ENCODE results near the gene TIMELESS. TPM values are rescaled to one million over a fixed set of nuclear protein-coding genes. Genes with fewer than 3 reads are reported as not detected.
"Not testable (repeated sequence)": the region's sequence is repeated elsewhere in the genome, so short reads cannot be mapped to it uniquely, and the experiment has no call there.

TIMELESS gene
- total RNA-seq, 3 donors from 2014 or later: 4.5 to 7.2 (median 6.7) TPM

- Histone ChIP-seq H3K27me3 (no peaks in the 10 kb centered on the region), H3K9me3 (no peaks in the 10 kb centered on the region), H3K4me1 (no peaks in the 10 kb centered on the region), H3K27ac (no peak overlapping the region), H3K36me3 (no peaks in the 10 kb centered on the region), H3K4me3 (no peak overlapping the region)
- TF ChIP-seq, protein P1, sequence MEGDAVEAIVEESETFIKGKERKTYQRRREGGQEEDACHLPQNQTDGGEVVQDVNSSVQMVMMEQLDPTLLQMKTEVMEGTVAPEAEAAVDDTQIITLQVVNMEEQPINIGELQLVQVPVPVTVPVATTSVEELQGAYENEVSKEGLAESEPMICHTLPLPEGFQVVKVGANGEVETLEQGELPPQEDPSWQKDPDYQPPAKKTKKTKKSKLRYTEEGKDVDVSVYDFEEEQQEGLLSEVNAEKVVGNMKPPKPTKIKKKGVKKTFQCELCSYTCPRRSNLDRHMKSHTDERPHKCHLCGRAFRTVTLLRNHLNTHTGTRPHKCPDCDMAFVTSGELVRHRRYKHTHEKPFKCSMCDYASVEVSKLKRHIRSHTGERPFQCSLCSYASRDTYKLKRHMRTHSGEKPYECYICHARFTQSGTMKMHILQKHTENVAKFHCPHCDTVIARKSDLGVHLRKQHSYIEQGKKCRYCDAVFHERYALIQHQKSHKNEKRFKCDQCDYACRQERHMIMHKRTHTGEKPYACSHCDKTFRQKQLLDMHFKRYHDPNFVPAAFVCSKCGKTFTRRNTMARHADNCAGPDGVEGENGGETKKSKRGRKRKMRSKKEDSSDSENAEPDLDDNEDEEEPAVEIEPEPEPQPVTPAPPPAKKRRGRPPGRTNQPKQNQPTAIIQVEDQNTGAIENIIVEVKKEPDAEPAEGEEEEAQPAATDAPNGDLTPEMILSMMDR (IDR thresholded peaks at IDR 0.05): no peak
- TF ChIP-seq POLR2A (IDR thresholded peaks at IDR 0.05) (no peak), POLR2AphosphoS5 (IDR thresholded peaks at IDR 0.05) (no peak)
- no peak for DNase-seq (ENCODE audit: low spot score in 2 of 2)
- intact Hi-C loops (cut with DNase I; ENCODE audit: low total_unique reads): no loop called here
These were observed 37.2 kb downstream of the TIMELESS start for GRCh38 chr12:56411781-56412639.

GRCh38 chr12:56410768-56411167 lies 38.5 kb downstream of the TIMELESS start:
- Histone ChIP-seq H3K27me3 (no peaks in the 10 kb centered on the region), H3K27ac (no peak overlapping the region), H3K9me3 (no peaks in the 10 kb centered on the region), H3K4me1 (no peaks in the 10 kb centered on the region), H3K4me3 (no peak overlapping the region), H3K36me3 (no peaks in the 10 kb centered on the region)
- no peak for TF ChIP-seq POLR2AphosphoS5 (IDR thresholded peaks at IDR 0.05)
- TF ChIP-seq, protein P1 (IDR thresholded peaks at IDR 0.05): no peak
- no peak for TF ChIP-seq POLR2A (IDR thresholded peaks at IDR 0.05)
- DNase-seq (ENCODE audit: low spot score in 2 of 2): no peak
- intact Hi-C loops (cut with DNase I; ENCODE audit: low total_unique reads): no loop called here

DNA sequence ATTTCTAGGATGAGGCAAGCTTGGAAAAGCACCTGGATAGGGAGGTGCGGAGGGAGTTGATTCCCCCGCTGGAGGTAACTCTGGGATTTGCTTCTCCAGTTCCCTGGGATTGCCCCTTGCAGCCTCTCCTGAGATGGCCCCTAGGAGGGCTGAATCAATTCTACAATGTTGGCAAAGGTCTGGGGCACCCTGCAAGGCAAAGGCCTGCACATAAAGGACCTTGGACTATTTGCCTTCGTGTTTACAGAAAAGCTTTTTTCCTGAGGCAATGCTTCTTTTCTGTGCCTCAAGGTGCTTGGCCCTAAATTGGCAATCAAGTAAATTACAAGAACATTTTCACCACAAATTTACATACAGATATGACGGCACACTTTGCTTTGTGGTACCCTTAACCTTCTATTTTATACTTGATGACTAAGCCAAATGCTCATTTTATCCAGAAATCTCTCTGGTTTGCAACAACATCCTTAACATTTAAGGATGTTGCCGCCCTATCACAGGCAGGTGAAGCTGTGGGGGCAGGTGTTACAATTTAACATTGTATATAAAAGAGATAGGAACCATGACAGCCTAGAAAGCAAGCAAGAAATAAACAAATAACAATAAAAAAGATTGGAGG lies 40.3 kb downstream of the TIMELESS start:
- intact Hi-C loops (cut with DNase I; ENCODE audit: low total_unique reads): no loop called here
- H3K27ac ChIP-seq: no peak overlapping the region

DNA sequence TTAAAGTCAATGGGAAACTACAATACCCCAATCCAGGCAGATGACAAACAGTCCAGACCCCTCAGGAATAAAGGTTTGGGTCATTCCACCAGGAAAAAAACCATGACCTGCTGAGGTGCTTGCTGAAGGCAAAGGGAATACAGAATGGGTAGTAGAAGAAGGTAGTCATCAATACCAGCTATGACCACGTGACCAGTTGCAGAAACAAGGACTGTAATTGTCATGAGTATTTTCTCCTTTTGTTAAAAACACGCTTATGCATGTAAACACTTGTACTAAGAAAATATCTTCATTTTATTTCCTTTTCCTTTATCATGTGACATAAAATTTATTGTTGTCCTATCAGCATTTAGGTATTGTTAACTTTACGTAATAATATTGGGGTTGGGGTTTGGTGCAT lies 45.0 kb downstream of the TIMELESS start:
- H3K4me1 ChIP-seq; DNase-seq (ENCODE audit: low spot score in 2 of 2); H3K36me3 ChIP-seq; H3K4me3 ChIP-seq; H3K9me3 ChIP-seq; intact Hi-C loops (cut with DNase I; ENCODE audit: low total_unique reads); H3K27ac ChIP-seq; H3K27me3 ChIP-seq: not testable (repeated sequence)

More for the DNA sequence above, 40.3 kb downstream of the TIMELESS start:
- no peaks in the 10 kb centered on the region for H3K9me3 ChIP-seq
- no peaks in the 10 kb centered on the region for H3K36me3 ChIP-seq
- no peak for DNase-seq (ENCODE audit: low spot score in 2 of 2)
- H3K27me3 ChIP-seq: no peaks in the 10 kb centered on the region
- no peak overlapping the region for H3K4me3 ChIP-seq
- TF ChIP-seq, protein P1 (IDR thresholded peaks at IDR 0.05): no peak
- TF ChIP-seq POLR2AphosphoS5 (IDR thresholded peaks at IDR 0.05) (no peak), POLR2A (IDR thresholded peaks at IDR 0.05) (no peak)
- H3K4me1 ChIP-seq: no peaks in the 10 kb centered on the region

DNA sequence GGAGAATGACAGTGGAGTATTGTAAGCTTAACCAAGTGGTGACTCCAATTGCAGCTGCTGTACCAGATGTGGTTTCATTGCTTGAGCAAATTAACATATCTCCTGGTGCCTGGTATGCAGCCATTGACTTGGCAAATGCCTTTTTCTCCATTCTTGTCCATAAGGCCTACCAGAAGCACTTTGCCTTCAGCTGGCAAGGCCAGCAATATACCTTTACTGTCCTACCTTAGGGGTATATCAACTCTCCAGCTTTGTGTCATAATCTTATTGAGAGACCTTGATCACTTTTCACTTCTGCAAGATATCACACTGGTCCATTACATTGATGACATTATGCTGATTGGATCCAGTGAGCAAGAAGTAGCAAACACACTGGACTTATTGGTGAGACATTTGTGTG lies 47.6 kb downstream of the TIMELESS start:
- H3K4me3 ChIP-seq; H3K27ac ChIP-seq; H3K36me3 ChIP-seq; intact Hi-C loops (cut with DNase I; ENCODE audit: low total_unique reads); H3K4me1 ChIP-seq; H3K27me3 ChIP-seq; DNase-seq (ENCODE audit: low spot score in 2 of 2): not testable (repeated sequence)
- H3K9me3 ChIP-seq: peaks cover 8 to 15% of the 10 kb centered on the region in 2 donors

DNA sequence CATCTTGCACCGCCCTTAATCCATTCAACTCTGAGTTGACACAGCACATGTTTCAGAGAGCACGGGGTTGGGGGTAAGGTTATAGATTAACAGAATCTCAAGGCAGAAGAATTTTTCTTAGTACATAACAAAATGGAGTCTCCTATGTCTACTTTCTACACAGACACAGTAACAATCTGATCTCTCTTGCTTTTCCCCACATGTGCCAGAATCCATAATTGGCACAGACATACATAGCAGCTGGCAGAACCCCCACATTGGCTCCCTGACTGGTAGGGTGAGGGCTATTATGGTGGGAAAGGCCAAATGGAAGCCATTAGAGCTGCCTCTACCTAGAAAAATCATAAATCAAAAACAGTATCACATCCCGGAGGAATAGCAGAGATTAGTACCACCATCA lies 48.1 kb downstream of the TIMELESS start:
- H3K27me3 ChIP-seq; H3K27ac ChIP-seq; H3K4me1 ChIP-seq; H3K36me3 ChIP-seq; intact Hi-C loops (cut with DNase I; ENCODE audit: low total_unique reads); H3K4me3 ChIP-seq; DNase-seq (ENCODE audit: low spot score in 2 of 2): not testable (repeated sequence)
- peaks cover 8 to 15% of the 10 kb centered on the region in 2 donors for H3K9me3 ChIP-seq

GRCh38 chr12:56399466-56399865 lies 49.8 kb downstream of the TIMELESS start:
- peaks cover 8 to 15% of the 10 kb centered on the region in 2 donors for H3K9me3 ChIP-seq
- H3K27me3 ChIP-seq; H3K27ac ChIP-seq; H3K36me3 ChIP-seq; H3K4me3 ChIP-seq; DNase-seq (ENCODE audit: low spot score in 2 of 2); H3K4me1 ChIP-seq; intact Hi-C loops (cut with DNase I; ENCODE audit: low total_unique reads): not testable (repeated sequence)
